Prostate gland (tissue), 2 donors: ENCODE data around the gene MARF1. TPM values are rescaled to one million over a fixed set of nuclear protein-coding genes. Genes with fewer than 3 reads are reported as not detected.

Experiments
- DNase-seq: peaks from one replicate; pipeline ENCODE4 v3.0.0-alpha.2; 2019; ENCODE audit warnings: low spot score
- H3K27ac ChIP-seq, 2 donors: fragments of 200-600 bp; sonication (generic); 2 replicates each; pipeline ENCODE4 v1.5.1; 2017 to 2019
- H3K27me3 ChIP-seq: fragments of 200-600 bp; sonication (generic); replicated peaks from 2 replicates; pipeline ENCODE4 v1.5.1; 2019; ENCODE audit not compliant: insufficient read depth
- H3K36me3 ChIP-seq, 2 donors: fragments of 200-600 bp; sonication (generic); 1 replicate in 1 of 2; 2 replicates in 1 of 2; pipeline versions ENCODE4 v1.5.1 to v1.8.1; 2017 to 2019
- H3K4me1 ChIP-seq: fragments of 200-600 bp; sonication (generic); replicated peaks from 2 replicates; pipeline ENCODE4 v1.5.1; 2019
- H3K4me3 ChIP-seq, 2 donors: fragments of 200-600 bp; sonication (generic); 2 replicates each; pipeline ENCODE4 v1.5.1; 2017 to 2019
- H3K9me3 ChIP-seq: fragments of 200-600 bp; sonication (generic); 2 replicates; pipeline ENCODE4 v1.5.1; 2017
- CTCF ChIP-seq, 4 experiments: fragments of 200-600 bp in 2 of 4; fragments of 450-650 bp in 2 of 4; sonication (generic) in 2 of 4; IDR thresholded peaks; 1 replicate in 3 of 4; 2 replicates in 1 of 4; pipeline ENCODE4 v1.5.1; 2016 to 2019; ENCODE audit warnings: antibody characterized with exemption in 4 of 4, mild to moderate bottlenecking in 2 of 4, moderate library complexity in 2 of 4
- POLR2A ChIP-seq: fragments of 450-650 bp; IDR thresholded peaks from one replicate; pipeline ENCODE4 v1.6.1; 2016; ENCODE audit warnings: antibody characterized with exemption, mild to moderate bottlenecking
- POLR2AphosphoS5 ChIP-seq: sonication (generic); formaldehyde crosslinking; IDR thresholded peaks from one replicate; pipeline ENCODE4 v1.6.1; 2017; ENCODE audit warnings: antibody characterized with exemption
- WGBS: methylation state at CpG from one replicate; pipeline ENCODE4 v1.1.5; 2018; 5-methylcytosine and 5-hydroxymethylcytosine counted together
- intact Hi-C: fragments of 100-400 bp; cut with DNase I; formaldehyde crosslinking; loops from one replicate; pipeline ENCODE4 v1.14.2; 2022
- total RNA-seq, 2 donors: library from RNA; depleted of rRNA; stranded (reverse); fragments of >200 nt; gene quantifications; one replicate each; pipeline ENCODE4 v1.1.0, GENCODE V29; 2016

The MARF1 gene
- total RNA-seq, 2 donors from 2014 or later = 33.3 to 54.2 TPM

- TF ChIP-seq CTCF (IDR thresholded peaks at IDR 0.05) = no peak
- no peak for TF ChIP-seq POLR2AphosphoS5
- no peak for TF ChIP-seq POLR2A
- WGBS = 98% methylated on average over 2 of the region's 2 CpGs
- peaks cover 0 to 14% of the 10 kb centered on the region in 2 donors for H3K36me3 ChIP-seq
Observed at GRCh38 chr16:15686287-15686686, 43.3 kb upstream of the MARF1 start.

GRCh38 chr16:15682105-15682570, 39.2 kb upstream of the MARF1 start:
- H3K4me1 ChIP-seq = no peaks in the 10 kb centered on the region
- H3K4me3 ChIP-seq = no peak overlapping the region
- 50% methylated on average over 7 of the region's 7 CpGs for WGBS
- H3K27ac ChIP-seq = no peak overlapping the region
- H3K9me3 ChIP-seq = no peaks in the 10 kb centered on the region
- H3K36me3 ChIP-seq = peaks cover 0 to 11% of the 10 kb centered on the region in 2 donors
- no peak for DNase-seq
- no peaks in the 10 kb centered on the region for H3K27me3 ChIP-seq
- intact Hi-C loops = no loop called here
- TF ChIP-seq POLR2AphosphoS5 (no peak), POLR2A (no peak), CTCF (IDR thresholded peaks at IDR 0.05) (peak in 1 of 4 experiments; percentile 39)

More at GRCh38 chr16:15686287-15686686, 43.3 kb upstream of the MARF1 start:
- Histone ChIP-seq H3K27ac (no peak overlapping the region), H3K9me3 (no peaks in the 10 kb centered on the region), H3K4me1 (no peaks in the 10 kb centered on the region), H3K27me3 (no peaks in the 10 kb centered on the region), H3K4me3 (no peak overlapping the region)
- intact Hi-C loops = no loop called here
- no peak for DNase-seq

GRCh38 chr16:15677447-15677846, 34.5 kb upstream of the MARF1 start:
- intact Hi-C loops = no loop called here
- TF ChIP-seq POLR2AphosphoS5 (no peak), POLR2A (no peak), CTCF (IDR thresholded peaks at IDR 0.05) (no peak)
- WGBS = 98% methylated on average over 5 of the region's 5 CpGs
- Histone ChIP-seq H3K4me3 (no peak overlapping the region), H3K4me1 (peaks cover 1% of the 10 kb centered on the region), H3K9me3 (no peaks in the 10 kb centered on the region), H3K36me3 (peaks cover 0 to 11% of the 10 kb centered on the region in 2 donors), H3K27ac (no peak overlapping the region), H3K27me3 (no peaks in the 10 kb centered on the region)
- no peak for DNase-seq

GRCh38 chr16:15676506-15676905, 33.6 kb upstream of the MARF1 start:
- H3K4me3 ChIP-seq = no peak overlapping the region
- 86% methylated on average over 10 of the region's 10 CpGs for WGBS
- H3K36me3 ChIP-seq = peaks cover 0 to 11% of the 10 kb centered on the region in 2 donors
- DNase-seq = no peak
- H3K27me3 ChIP-seq = no peaks in the 10 kb centered on the region
- H3K9me3 ChIP-seq = no peaks in the 10 kb centered on the region
- H3K27ac ChIP-seq = no peak overlapping the region
- H3K4me1 ChIP-seq = peaks cover 5% of the 10 kb centered on the region
- intact Hi-C loops = no loop called here
- TF ChIP-seq CTCF (IDR thresholded peaks at IDR 0.05) = no peak
- no peak for TF ChIP-seq POLR2AphosphoS5
- TF ChIP-seq POLR2A = no peak

GRCh38 chr16:15674571-15674970, 31.6 kb upstream of the MARF1 start:
- 92% methylated on average over 7 of the region's 7 CpGs for WGBS

More at GRCh38 chr16:15674571-15674970, 31.6 kb upstream of the MARF1 start:
- no peaks in the 10 kb centered on the region for H3K27me3 ChIP-seq
- H3K36me3 ChIP-seq = peaks cover 0 to 11% of the 10 kb centered on the region in 2 donors
- TF ChIP-seq POLR2A (no peak), CTCF (IDR thresholded peaks at IDR 0.05) (no peak), POLR2AphosphoS5 (no peak)
- H3K4me3 ChIP-seq = no peak overlapping the region
- no peaks in the 10 kb centered on the region for H3K9me3 ChIP-seq
- no peak overlapping the region for H3K27ac ChIP-seq
- DNase-seq = no peak
- intact Hi-C loops = no loop called here
- H3K4me1 ChIP-seq = peaks cover 5% of the 10 kb centered on the region
